GM12874 (cell line): Measurements from ENCODE around the gene SMCR8.

Experiments
- CTCF ChIP-seq: IDR thresholded peaks from 2 replicates; pipeline ENCODE4 v1.5.1; 2011; ENCODE audit warnings: low read depth, mild to moderate bottlenecking, control low read depth, low read length, moderate library complexity; ENCODE audit not compliant: insufficient read depth

SMCR8 gene

GRCh38 chr17:18368946-18369345 lies 53.9 kb downstream of the SMCR8 start:
- no peak for TF ChIP-seq CTCF

DNA sequence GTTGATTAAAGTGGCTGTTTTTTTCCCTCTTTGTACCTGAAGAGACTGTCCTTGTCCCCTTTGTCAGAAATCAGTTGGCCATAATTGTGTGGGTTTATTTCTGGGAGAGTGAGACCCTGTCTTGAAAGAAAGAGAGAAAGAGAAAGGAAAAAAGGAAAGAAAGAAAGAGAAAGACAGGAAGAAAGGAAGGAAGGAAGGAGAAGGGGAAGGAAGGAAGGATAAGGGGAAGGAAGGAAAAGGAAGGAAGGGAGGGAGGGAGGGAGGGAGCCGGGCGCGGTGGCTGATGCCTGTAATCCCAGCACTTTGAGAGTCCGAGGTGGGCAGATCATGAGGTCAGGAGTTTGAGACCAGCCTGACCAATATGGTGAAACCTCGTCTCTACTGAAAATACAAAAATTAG lies 55.7 kb downstream of the SMCR8 start:
- TF ChIP-seq CTCF: no peak

GRCh38 chr17:18371455-18371854 lies 56.4 kb downstream of the SMCR8 start:
- no peak for TF ChIP-seq CTCF

GRCh38 chr17:18374216-18374615 lies 59.1 kb downstream of the SMCR8 start:
- TF ChIP-seq CTCF: no peak
